Muscle of leg (tissue), 11 donors: ENCODE measurements around the gene RREB1. TPM values are rescaled to one million over a fixed set of nuclear protein-coding genes. Genes with fewer than 3 reads are reported as not detected.
A peak's percentile ranks its signal among the peaks of the same experiment; 100 is the strongest.

ENCODE experiments used
- DNase-seq: peaks from one replicate; pipeline ENCODE4 v3.0.0; 2013
- H3K27ac ChIP-seq: one replicate; pipeline ENCODE4 v1.5.1; 2013; ENCODE audit warnings: mild to moderate bottlenecking, low read length, control low read depth
- H3K27me3 ChIP-seq: one replicate; pipeline ENCODE4 v1.6.1; 2013; ENCODE audit warnings: low read length; ENCODE audit not compliant: control insufficient read depth, insufficient read depth
- H3K36me3 ChIP-seq: one replicate; pipeline ENCODE4 v1.6.1; 2013; ENCODE audit warnings: low read length; ENCODE audit not compliant: control insufficient read depth, insufficient read depth
- H3K4me1 ChIP-seq: one replicate; pipeline ENCODE4 v1.6.1; 2013; ENCODE audit warnings: low read length; ENCODE audit not compliant: control insufficient read depth, insufficient read depth
- H3K4me3 ChIP-seq: one replicate; pipeline ENCODE4 v1.5.1; 2013; ENCODE audit warnings: low read length, control low read depth
- H3K9me3 ChIP-seq: replicated peaks from 2 replicates; pipeline ENCODE4 v1.6.1; 2013; ENCODE audit warnings: low read depth, low read length; ENCODE audit not compliant: control insufficient read depth
- WGBS: methylation state at CpG from one replicate; pipeline ENCODE4 v1.1.5; 2013; ENCODE audit warnings: missing lambda C conversion rate; ENCODE audit not compliant: insufficient coverage; 5-methylcytosine and 5-hydroxymethylcytosine counted together
- polyA plus RNA-seq, 8 donors: library from polyadenylated mRNA; unstranded; fragments of 120-200 nt; gene quantifications; one replicate each; pipeline versions ENCODE4 v1.2.1 to v1.2.3, GENCODE V29; 2013; ENCODE audit warnings: inconsistent platforms in 1 of 8, low replicate concordance in 1 of 8; ENCODE audit not compliant: insufficient read length in 8 of 8, insufficient read depth in 1 of 8
- total RNA-seq: library from RNA; stranded (reverse); fragments of 120-200 nt; gene quantifications from one replicate; pipeline ENCODE4 v1.2.4, GENCODE V29; 2013

Gene RREB1
- total and polyA plus RNA-seq, 9 donors: 12.2 to 21.4 (median 19.0) TPM

DNA sequence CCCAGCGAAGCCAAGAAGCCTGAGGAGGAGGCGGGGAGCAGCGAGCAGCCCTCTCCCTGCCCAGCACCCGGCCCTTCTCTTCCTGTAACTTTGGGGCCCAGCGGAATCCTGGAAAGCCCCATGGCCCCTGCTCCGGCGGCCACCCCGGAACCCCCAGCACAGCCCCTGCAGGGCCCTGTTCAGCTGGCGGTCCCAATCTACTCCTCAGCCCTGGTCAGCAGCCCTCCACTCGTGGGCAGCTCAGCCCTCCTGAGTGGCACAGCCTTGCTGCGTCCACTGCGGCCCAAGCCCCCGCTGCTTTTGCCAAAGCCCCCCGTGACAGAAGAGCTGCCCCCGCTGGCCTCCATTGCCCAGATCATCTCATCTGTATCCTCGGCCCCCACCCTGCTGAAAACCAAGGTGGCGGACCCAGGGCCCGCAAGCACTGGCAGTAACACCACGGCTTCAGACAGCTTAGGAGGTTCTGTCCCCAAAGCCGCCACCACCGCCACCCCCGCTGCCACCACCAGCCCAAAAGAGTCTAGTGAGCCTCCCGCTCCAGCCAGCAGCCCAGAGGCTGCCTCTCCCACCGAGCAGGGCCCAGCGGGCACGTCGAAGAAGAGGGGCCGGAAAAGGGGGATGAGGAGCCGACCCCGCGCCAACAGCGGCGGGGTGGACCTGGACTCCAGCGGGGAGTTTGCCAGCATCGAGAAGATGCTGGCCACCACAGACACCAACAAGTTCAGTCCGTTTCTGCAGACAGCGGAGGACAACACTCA lies 123.4 kb downstream of the RREB1 start:
- no peak overlapping the region for H3K27ac ChIP-seq
- H3K9me3 ChIP-seq: no peaks in the 10 kb centered on the region
- no peak for DNase-seq
- no peaks in the 10 kb centered on the region for H3K27me3 ChIP-seq
- peaks cover 78% of the 10 kb centered on the region for H3K36me3 ChIP-seq
- 95% methylated on average over 37 of the region's 37 CpGs for WGBS
- H3K4me3 ChIP-seq: no peak overlapping the region
- H3K4me1 ChIP-seq: peaks cover 5% of the 10 kb centered on the region

DNA sequence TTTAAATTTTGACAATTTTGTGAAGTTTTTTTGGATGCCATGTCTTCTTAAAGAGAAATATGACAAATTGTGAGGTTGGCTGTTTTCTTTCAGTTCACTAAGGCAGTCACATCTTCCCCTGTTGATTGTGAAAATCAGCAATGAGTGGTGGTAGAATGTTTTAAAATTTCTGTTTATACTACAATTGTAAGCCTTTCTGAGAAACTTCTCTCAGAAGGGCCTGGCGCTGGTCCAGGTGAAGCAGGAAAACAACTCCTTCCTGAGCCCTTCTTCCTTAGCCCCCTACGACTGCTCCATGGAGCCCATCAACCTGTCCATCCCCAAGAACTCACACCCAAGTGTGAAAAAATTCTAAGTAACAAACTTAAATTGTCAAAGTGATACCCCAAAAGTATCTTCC lies 124.6 kb downstream of the RREB1 start:
- Histone ChIP-seq H3K9me3 (no peaks in the 10 kb centered on the region), H3K36me3 (peaks cover 71% of the 10 kb centered on the region), H3K4me3 (no peak overlapping the region), H3K27me3 (no peaks in the 10 kb centered on the region), H3K4me1 (peaks cover 9% of the 10 kb centered on the region), H3K27ac (no peak overlapping the region)
- WGBS: no CpG with 5 or more reads among the region's 2 CpGs
- no peak for DNase-seq

DNA sequence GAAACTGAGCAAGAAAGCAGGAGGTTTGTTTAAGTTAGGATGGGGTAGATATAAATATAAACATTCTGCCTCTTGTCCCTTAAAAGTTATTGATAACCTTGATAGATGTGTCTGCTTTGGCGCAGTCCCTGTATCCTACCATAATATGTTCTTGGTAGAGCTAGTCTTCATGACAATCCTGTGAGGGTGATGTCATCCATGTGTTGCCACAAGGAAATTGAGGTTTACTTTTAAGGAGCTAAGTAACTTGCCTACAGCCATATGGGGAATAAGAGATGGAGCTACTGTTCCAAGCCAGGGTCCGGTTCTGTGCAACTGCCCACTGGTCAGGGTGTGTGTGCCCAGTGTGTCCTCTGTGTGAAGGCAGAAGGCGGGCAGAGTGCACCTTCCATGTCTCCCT lies 126.8 kb downstream of the RREB1 start:
- WGBS: 100% methylated on average over 1 of the region's 3 CpGs
- H3K4me1 ChIP-seq: peaks cover 13% of the 10 kb centered on the region

DNA sequence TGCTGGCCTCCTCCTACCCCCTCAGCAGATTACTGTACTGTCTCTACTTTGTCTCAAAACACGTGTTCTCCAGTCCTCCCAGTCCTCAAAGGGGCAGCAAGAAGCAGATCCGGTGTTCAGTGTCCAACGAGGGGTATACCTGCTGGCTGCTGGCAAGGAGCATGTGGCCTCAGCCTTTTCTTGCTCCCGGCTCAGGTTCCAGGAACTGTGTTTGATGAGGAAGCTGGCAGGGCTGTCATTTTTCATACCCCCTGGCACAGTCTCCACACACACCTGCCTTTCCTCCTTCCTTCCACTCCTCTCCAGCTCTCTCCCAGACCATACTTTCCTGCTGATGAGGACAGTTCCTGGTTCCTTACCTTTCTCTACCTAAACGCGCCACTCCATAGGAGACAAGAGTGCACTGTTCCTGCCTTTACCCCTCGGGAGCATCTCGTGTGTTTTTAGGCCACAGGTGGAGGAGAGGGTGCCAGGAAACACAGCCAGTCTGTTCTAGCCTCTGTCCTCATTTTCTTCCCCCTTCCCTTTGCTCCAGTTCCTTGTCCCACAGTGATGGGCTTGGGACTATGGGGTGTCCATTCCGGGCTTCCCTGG lies 128.0 kb downstream of the RREB1 start:
- Histone ChIP-seq H3K36me3 (peaks cover 56% of the 10 kb centered on the region), H3K27ac (peak overlapping the region; percentile 33), H3K4me3 (no peak overlapping the region), H3K4me1 (peaks cover 16% of the 10 kb centered on the region), H3K27me3 (no peaks in the 10 kb centered on the region), H3K9me3 (no peaks in the 10 kb centered on the region)
- no peak for DNase-seq
- WGBS: no CpG with 5 or more reads among the region's 9 CpGs

More for the DNA sequence above, 126.8 kb downstream of the RREB1 start:
- H3K27me3 ChIP-seq: no peaks in the 10 kb centered on the region
- peaks cover 60% of the 10 kb centered on the region for H3K36me3 ChIP-seq
- H3K4me3 ChIP-seq: no peak overlapping the region
- no peak for DNase-seq
- H3K9me3 ChIP-seq: no peaks in the 10 kb centered on the region
- H3K27ac ChIP-seq: no peak overlapping the region

DNA sequence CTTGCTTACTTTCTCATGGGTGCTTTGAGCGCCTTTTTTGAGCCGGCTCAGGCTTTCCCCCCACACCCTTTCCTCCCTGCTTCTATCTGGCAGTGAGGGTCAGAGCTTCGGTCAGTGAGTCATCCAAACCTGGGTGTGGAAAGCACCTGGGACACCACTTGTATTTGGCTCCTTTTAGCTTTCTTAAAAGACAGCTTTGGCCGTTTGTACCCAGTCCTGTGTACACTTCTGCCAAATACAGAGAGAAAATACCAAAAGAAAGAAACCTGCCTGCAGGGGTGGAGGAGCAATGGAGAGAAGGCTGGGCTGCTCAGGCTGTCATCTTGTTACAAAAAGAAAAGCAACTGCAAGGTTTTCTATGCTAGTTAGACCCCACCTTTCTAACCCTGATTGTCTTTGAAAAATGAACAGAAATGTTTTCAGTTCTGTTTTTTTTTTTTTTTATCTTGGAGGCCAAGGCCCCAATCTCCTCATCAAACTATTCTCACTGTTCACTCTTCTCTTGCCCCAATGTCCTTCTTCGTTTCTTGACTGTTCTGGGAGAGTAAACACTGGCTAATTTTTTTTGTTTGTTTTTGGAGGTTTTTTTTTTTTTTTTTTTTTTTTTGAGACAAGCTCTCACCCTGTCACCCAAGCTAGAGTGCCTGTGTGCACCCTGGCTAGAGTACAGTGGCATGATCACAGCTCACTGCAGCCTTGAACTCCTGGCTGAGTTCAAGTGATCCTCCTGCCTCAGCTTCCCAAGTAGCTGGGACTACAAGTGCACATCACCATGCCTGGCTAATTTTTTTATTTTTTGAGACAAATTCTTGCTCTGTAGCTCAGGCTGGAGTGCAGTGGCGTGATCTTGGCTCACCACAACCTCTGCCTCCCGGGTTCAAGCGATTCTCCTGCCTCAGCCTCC lies 128.8 kb downstream of the RREB1 start:
- DNase-seq: no peak
- H3K27me3 ChIP-seq: no peaks in the 10 kb centered on the region
- peak overlapping the region; percentile 33 for H3K27ac ChIP-seq
- H3K9me3 ChIP-seq: no peaks in the 10 kb centered on the region
- H3K36me3 ChIP-seq: peaks cover 55% of the 10 kb centered on the region
- peaks cover 17% of the 10 kb centered on the region for H3K4me1 ChIP-seq
- 100% methylated on average over 3 of the region's 8 CpGs for WGBS
- no peak overlapping the region for H3K4me3 ChIP-seq

DNA sequence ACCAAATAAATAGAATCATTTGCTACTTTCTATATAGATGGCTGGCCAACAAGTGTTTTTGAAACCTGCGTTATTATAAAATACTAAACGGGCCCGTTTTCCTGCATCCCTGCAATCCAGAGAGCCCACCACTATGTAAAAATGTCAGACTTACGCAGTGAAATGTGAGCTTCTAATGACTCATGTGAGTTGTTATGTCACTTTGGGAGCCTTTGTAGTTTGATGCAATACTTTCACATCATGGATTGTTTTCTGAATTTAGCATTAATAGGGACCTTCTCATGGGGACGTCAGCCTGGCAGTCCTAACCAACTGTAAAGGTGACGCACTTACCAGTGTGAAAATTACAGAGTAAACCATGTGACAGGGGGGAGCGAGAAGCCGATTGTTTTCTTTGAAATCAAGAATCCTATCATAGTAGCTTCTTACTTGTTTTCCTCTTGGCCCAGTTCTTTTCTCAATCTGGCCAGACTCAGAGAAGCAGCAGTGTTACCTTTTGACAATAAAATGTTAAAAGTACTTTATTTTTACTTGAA lies 130.0 kb downstream of the RREB1 start:
- H3K9me3 ChIP-seq: no peaks in the 10 kb centered on the region
- no peak for DNase-seq
- no peak overlapping the region for H3K27ac ChIP-seq
- H3K4me1 ChIP-seq: peaks cover 29% of the 10 kb centered on the region
- H3K36me3 ChIP-seq: peaks cover 51% of the 10 kb centered on the region
- WGBS: no CpG with 5 or more reads among the region's 8 CpGs
- no peaks in the 10 kb centered on the region for H3K27me3 ChIP-seq
- no peak overlapping the region for H3K4me3 ChIP-seq

DNA sequence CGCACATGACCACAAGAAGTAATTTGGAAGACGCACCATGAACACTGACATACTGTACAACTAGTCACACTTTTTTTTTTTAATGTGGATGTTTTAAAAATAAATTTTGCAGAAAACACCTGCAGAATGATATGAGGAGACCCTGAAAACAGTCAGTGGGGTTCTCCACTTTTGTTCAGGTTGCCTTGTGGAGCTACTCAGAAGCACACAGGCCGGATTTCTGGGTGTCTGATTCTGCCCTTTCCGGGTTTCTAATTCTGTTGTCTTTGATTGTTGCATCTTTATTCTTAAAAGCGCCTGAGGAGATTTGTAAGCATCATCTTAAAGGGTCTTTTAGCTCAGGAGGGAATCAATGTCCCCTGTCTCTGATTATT lies 130.8 kb downstream of the RREB1 start:
- Histone ChIP-seq H3K9me3 (no peaks in the 10 kb centered on the region), H3K4me3 (no peak overlapping the region), H3K27ac (no peak overlapping the region), H3K36me3 (peaks cover 50% of the 10 kb centered on the region), H3K4me1 (peaks cover 36% of the 10 kb centered on the region), H3K27me3 (no peaks in the 10 kb centered on the region)
- no peak for DNase-seq
- WGBS: no CpG with 5 or more reads among the region's 5 CpGs

DNA sequence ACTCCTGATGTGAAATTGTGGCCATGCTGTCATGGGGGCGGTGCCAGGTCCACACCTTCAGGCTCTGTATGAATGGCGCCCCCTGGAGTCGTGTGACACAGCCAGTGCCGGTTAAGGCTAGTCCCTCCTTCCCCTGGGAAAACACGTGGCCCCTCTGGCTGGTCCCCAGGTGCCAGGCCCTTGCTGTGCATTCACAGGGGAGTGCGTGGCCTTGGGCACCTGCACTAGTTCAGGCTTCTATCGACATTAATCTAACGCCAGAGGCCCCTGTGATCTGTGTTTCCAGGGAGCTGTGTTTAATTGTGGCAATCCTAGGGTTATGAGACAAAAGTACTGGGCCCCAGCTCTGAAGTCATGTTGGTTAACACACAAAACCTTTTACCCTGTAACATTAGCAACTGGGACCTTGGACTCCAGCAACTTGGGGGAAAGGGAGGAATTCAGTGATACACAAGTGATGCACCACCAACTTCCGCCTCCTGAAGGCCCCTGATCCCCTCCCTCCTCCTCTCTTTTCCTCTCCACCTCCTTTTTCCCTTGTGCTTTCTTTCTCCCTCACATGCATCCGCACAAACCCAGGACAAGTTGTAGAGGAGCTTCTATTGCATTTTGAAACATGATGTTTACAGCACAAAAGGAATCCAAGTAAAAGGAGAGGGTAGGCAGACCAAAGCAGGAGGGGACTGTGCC lies 131.3 kb downstream of the RREB1 start:
- DNase-seq: peak; percentile 74
- 32% methylated on average over 8 of the region's 10 CpGs for WGBS
- Histone ChIP-seq H3K36me3 (peaks cover 46% of the 10 kb centered on the region), H3K27ac (peak overlapping the region; percentile 38), H3K4me1 (peaks cover 36% of the 10 kb centered on the region), H3K27me3 (no peaks in the 10 kb centered on the region), H3K9me3 (no peaks in the 10 kb centered on the region), H3K4me3 (no peak overlapping the region)

DNA sequence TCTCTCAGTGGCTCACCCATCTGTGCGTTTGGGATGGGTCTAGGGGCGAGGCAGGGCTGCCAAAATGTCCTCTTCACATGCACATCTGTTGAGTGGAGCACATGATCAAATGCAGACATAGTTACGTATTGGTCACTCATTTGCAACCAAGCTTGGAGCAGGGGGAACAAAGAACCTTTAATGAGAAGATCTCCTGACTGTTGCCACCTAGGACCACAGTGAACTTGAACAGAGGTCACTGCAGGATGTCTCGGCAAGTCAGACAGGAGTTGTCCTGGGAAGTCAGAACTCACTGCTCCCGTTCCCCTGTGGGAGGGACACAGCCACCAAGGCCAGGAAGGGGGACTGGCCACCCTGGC lies 131.8 kb downstream of the RREB1 start:
- Histone ChIP-seq H3K4me1 (peaks cover 36% of the 10 kb centered on the region), H3K4me3 (no peak overlapping the region), H3K27me3 (no peaks in the 10 kb centered on the region), H3K36me3 (peaks cover 44% of the 10 kb centered on the region), H3K27ac (no peak overlapping the region), H3K9me3 (no peaks in the 10 kb centered on the region)
- no peak for DNase-seq
- 56% methylated on average over 4 of the region's 5 CpGs for WGBS
